GM18511 (cell line): ENCODE data around the gene GNL3L.
"Not testable (repeated sequence)": the region's sequence is repeated elsewhere in the genome, so short reads cannot be mapped to it uniquely, and the experiment has no call there.

Experiments used
- ATAC-seq: cut with Tn5 transposase; IDR thresholded peaks from one replicate; pipeline ENCODE4 v1.9.1; 2021; ENCODE audit warnings: mild to moderate bottlenecking, moderate library complexity; ENCODE audit not compliant: unreplicated experiment

Gene GNL3L

DNA sequence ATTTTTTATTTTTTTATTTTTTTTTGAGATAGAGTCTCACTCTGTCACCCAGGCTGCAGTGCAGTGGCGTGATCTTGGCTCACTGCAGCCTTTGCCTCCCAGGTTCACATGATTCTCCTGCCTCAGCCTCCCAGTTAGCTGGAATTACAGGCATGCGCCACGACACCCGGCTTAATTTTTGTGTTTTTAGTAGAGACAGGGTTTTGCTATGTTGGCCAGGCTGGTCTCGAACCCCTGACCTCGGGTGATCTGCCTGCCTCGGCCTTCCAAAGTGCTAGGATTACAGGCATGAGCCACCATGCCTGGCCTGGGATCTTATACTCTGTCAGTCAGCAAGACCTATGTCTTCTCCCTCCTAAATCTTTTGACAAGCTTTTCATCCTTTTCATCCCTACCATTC lies 25.0 kb downstream of the GNL3L start:
- not testable (repeated sequence) for ATAC-seq

DNA sequence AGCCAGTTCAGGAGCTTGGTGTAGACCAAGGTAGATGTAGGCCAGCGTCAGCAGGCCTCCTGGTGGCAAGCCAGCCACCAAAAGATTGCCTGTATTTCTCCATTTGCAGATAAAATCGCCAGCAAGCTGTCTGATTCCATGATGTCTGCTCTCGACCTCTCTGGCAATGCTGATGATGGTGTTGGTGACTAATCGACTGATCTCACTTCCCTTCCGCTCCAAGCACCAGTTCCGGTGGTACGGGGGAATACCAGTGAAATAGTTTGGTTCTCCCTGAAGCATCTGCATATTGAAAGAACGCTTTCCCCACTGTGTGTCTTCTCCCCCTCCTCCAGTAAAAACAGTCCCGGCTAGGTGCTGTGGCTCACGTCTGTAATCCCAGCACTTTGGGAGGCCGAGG lies 30.4 kb downstream of the GNL3L start:
- ATAC-seq, result no peak

DNA sequence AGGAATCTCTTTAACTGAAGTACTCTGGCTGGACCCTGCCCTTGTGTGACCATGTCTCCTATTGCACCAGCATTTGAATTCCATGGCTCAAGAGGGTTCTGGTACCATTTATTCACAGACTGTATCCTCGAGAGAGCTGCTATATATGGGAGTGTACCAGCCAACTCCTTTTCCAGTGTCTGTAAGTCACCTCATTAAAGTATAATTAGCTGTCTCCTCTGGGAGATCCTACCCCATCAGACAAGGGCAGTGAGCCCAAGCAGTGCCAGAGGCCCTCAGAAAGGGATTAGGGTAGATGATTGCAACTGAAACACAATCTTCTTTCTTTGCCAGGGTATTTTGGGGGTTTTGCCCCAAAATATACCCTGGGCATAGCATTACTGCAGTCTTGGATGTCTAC lies 31.6 kb downstream of the GNL3L start:
- no peak for ATAC-seq

- no peak for ATAC-seq
These were observed 34.9 kb downstream of the GNL3L start for GRCh38 chrX:54564936-54565335.

DNA sequence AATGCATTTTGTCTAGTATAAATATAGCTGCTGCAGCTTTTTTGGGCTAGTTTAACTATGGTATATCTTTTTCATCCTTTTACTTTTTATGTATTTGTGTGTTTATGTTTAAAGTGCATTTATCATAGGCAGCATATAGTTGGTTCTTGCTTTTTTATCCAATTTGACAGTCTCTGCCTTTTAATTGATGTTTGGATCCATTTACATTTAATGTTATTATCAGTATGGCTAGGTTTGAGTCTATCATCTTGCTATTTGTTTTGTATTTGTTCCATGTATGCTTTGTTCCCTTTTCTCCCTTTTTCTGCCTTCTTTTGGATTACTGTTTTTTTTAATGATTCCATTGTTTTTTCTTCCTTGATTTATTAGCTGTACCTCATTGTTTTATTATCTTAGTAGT lies 40.3 kb downstream of the GNL3L start:
- ATAC-seq, result no peak

- ATAC-seq, result not testable (repeated sequence)
These were observed 42.6 kb downstream of the GNL3L start for GRCh38 chrX:54572641-54573040.

DNA sequence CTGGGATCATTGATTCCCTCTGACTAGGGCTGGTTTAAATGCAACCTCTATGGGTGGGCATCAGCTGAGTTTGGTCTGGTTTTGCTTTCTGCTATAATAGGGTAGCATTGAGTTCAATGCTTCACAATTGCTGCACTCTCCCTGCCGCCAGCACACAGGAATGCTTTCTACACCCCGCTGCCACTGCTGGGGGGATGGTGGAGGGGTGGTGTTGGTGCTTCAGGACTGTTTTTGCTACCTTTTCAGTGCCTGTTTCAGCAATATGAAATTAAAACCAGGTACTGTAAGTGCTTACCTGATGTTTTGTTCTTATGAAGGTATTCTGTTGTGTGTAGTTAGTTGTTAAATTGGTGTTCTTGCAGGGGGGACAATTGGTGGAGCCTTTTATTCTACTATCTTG lies 67.7 kb downstream of the GNL3L start:
- no peak for ATAC-seq

DNA sequence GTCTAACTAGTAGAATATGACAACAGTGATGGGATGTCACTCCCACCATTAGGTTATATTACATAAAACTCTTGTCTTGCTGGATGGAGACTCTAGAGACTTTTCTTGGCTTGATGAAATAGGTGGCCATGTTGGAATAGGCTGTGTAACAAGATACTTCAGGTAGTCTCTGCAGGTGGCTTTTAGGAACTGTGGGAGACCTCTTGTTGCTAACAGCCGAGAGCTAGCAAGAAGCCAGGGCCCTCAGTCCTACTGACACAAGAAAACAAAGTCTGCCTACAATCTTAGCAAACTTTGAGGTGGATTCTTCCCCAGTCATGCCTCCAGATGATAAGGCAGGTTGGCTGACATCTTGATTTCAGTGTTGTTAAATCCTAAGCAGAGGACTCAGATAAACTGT lies 72.5 kb downstream of the GNL3L start:
- no peak for ATAC-seq
